HG03521 (cell line): ENCODE results near the gene SEC14L1.

Source experiments
- ATAC-seq: cut with Tn5 transposase; IDR thresholded peaks from one replicate; pipeline ENCODE4 v1.9.1; 2021; ENCODE audit warnings: mild to moderate bottlenecking, moderate library complexity; ENCODE audit not compliant: unreplicated experiment

The SEC14L1 gene

GRCh38 chr17:77188084-77189066 lies 47.6 kb downstream of the SEC14L1 start:
- no peak for ATAC-seq

- no peak for ATAC-seq
Observed at GRCh38 chr17:77189148-77189547, 48.4 kb downstream of the SEC14L1 start.

GRCh38 chr17:77190576-77190975 lies 49.8 kb downstream of the SEC14L1 start:
- ATAC-seq: no peak

GRCh38 chr17:77191244-77191643 lies 50.5 kb downstream of the SEC14L1 start:
- ATAC-seq: no peak

- no peak for ATAC-seq
Observed at GRCh38 chr17:77193653-77194052, 52.9 kb downstream of the SEC14L1 start.

GRCh38 chr17:77194179-77194578 lies 53.4 kb downstream of the SEC14L1 start:
- ATAC-seq: no peak

- ATAC-seq: no peak
Observed at GRCh38 chr17:77196251-77196650, 55.5 kb downstream of the SEC14L1 start.

GRCh38 chr17:77197115-77197514 lies 56.3 kb downstream of the SEC14L1 start:
- ATAC-seq: no peak

GRCh38 chr17:77200711-77201110 lies 59.9 kb downstream of the SEC14L1 start:
- ATAC-seq: no peak

- ATAC-seq: no peak
Observed at GRCh38 chr17:77203436-77203835, 62.7 kb downstream of the SEC14L1 start.

GRCh38 chr17:77203846-77204245 lies 63.1 kb downstream of the SEC14L1 start:
- ATAC-seq: no peak

GRCh38 chr17:77204536-77204935 lies 63.8 kb downstream of the SEC14L1 start:
- ATAC-seq: no peak

GRCh38 chr17:77205396-77206125 lies 64.8 kb downstream of the SEC14L1 start:
- ATAC-seq: no peak

GRCh38 chr17:77206158-77206956 lies 65.6 kb downstream of the SEC14L1 start:
- ATAC-seq: no peak

GRCh38 chr17:77207689-77208216 lies 67.0 kb downstream of the SEC14L1 start:
- ATAC-seq: no peak

GRCh38 chr17:77208217-77208808 lies 67.5 kb downstream of the SEC14L1 start:
- no peak for ATAC-seq

- no peak for ATAC-seq
Observed at GRCh38 chr17:77208856-77209255, 68.1 kb downstream of the SEC14L1 start.

GRCh38 chr17:77209330-77209748 lies 68.6 kb downstream of the SEC14L1 start:
- no peak for ATAC-seq

- ATAC-seq: no peak
Observed at GRCh38 chr17:77210331-77210730, 69.6 kb downstream of the SEC14L1 start.

- no peak for ATAC-seq
Observed at GRCh38 chr17:77210946-77211541, 70.3 kb downstream of the SEC14L1 start.
